ENCODE results near the gene NLRP14. TPM values are rescaled to one million over a fixed set of nuclear protein-coding genes. Genes with fewer than 3 reads are reported as not detected.
A peak's percentile ranks its signal among the peaks of the same experiment; 100 is the strongest.

NLRP14 gene
- total and polyA plus RNA-seq, 2 donors (not counting 1 experiment from before 2014, with no cell fraction given): 0.04 to 0.07 TPM

DNA sequence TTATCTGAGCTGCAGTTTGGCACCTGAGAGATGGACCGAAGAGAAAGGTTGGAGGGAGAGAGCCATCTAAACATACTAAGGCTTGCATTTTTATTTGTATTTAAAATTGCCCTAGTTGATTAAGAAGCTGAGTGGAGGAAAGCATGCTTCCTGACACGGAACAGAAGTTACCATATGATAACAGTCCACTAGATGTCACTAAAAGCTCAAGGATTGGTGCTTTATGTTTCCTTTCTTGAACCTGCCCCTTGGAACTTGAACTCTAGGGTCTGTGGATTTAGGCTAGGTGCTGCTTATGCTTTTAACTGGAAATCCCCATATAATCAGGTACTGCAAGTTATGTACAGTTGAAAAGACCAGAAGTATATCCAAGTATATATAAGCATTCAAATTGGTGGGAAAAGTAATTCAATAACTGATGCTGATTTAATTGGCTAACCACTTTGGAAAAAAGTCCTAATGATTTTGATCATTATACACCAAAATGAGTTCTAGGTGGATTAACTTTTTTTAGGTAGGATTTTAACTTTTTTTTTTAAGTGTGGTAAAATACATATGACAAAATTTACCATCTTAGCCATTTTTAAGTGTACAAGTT is 78.1 kb downstream of the NLRP14 start:
- POLR2A ChIA-PET: no interaction called here
- ATAC-seq (ENCODE audit: low read depth): peak; percentile 73
- TF ChIP-seq, protein P1, sequence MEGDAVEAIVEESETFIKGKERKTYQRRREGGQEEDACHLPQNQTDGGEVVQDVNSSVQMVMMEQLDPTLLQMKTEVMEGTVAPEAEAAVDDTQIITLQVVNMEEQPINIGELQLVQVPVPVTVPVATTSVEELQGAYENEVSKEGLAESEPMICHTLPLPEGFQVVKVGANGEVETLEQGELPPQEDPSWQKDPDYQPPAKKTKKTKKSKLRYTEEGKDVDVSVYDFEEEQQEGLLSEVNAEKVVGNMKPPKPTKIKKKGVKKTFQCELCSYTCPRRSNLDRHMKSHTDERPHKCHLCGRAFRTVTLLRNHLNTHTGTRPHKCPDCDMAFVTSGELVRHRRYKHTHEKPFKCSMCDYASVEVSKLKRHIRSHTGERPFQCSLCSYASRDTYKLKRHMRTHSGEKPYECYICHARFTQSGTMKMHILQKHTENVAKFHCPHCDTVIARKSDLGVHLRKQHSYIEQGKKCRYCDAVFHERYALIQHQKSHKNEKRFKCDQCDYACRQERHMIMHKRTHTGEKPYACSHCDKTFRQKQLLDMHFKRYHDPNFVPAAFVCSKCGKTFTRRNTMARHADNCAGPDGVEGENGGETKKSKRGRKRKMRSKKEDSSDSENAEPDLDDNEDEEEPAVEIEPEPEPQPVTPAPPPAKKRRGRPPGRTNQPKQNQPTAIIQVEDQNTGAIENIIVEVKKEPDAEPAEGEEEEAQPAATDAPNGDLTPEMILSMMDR (IDR thresholded peaks at IDR 0.05): peak; percentile 86
- TF ChIP-seq EZH2 (IDR thresholded peaks at IDR 0.05; ENCODE audit: borderline replicate concordance, insufficient read depth, low read depth, low read length, poor library complexity, severe bottlenecking): no peak
- peak; percentile 72 for DNase-seq
- no peaks in the 10 kb centered on the region for H3K79me2 ChIP-seq (ENCODE audit: control insufficient read depth, insufficient read depth, low read length)
- no peak overlapping the region for H3K4me3 ChIP-seq (ENCODE audit: control extremely low read depth in 1 of 5, extremely low read depth in 1 of 5, insufficient read depth in 1 of 5, low read depth in 2 of 5, low read length in 4 of 5)
- intact Hi-C loops (cut with micrococcal nuclease): loop anchor here (1.0 to 5.0 kb wide), 6 partner anchors 254 to 1000 kb away; no protein-coding TSS in a partner anchor
- H3K9ac ChIP-seq (ENCODE audit: low read length): no peak overlapping the region
- no peak overlapping the region for H3K4me3 Mint-ChIP-seq
- no peaks in the 10 kb centered on the region for H3K9me3 Mint-ChIP-seq (ENCODE audit: insufficient read depth)
- H3K27me3 ChIP-seq (replicated peaks in 1 of 4; ENCODE audit: control extremely low read depth in 1 of 4, control insufficient read depth in 3 of 4, insufficient read depth in 4 of 4, low read length in 3 of 4): peaks cover 0 to 3% (median 0%) of the 10 kb centered on the region in 4 experiments
- H3K27ac ChIP-seq (ENCODE audit: low read length in 2 of 2): no peak overlapping the region
- CTCF ChIA-PET: interaction anchor here (0.6 to 9.5 kb wide), 19 partner anchors 10 to 1000 kb away, joined by 3 to 137 read pairs (median 6); partner anchors contain the start of genes EIF3F and RBMXL2
- H3K27me3 Mint-ChIP-seq: peaks cover 24% of the 10 kb centered on the region
- no peaks in the 10 kb centered on the region for H3K4me1 ChIP-seq (ENCODE audit: control insufficient read depth in 2 of 2, insufficient read depth in 2 of 2, low read length in 2 of 2)
- H3K27ac Mint-ChIP-seq: no peak overlapping the region
- H3K4me1 Mint-ChIP-seq: no peaks in the 10 kb centered on the region
- no peaks in the 10 kb centered on the region for H4K20me1 ChIP-seq (ENCODE audit: control insufficient read depth, insufficient read depth, low read length, poor library complexity, severe bottlenecking)
- WGBS (ENCODE audit: insufficient coverage): no CpG with 5 or more reads among the region's 2 CpGs
- no peak overlapping the region for H2AFZ ChIP-seq (ENCODE audit: insufficient read depth, low read depth, low read length, poor library complexity, severe bottlenecking)
- H3K36me3 ChIP-seq (replicated peaks in 1 of 2; ENCODE audit: control extremely low read depth in 1 of 2, control insufficient read depth in 1 of 2, extremely low read depth in 1 of 2, insufficient read depth in 2 of 2, low read length in 1 of 2): no peaks in the 10 kb centered on the region
- no peaks in the 10 kb centered on the region for H3K9me3 ChIP-seq (ENCODE audit: control extremely low read depth in 1 of 3, control insufficient read depth in 2 of 3, insufficient read depth in 1 of 3, low read length in 2 of 3)
- no peak overlapping the region for H3K4me2 ChIP-seq (replicated peaks; ENCODE audit: low read depth, low read length, poor library complexity, severe bottlenecking)

- Histone ChIP-seq H3K9ac (ENCODE audit: low read length) (no peak overlapping the region), H3K4me1 (ENCODE audit: control insufficient read depth in 2 of 2, insufficient read depth in 2 of 2, low read length in 2 of 2) (no peaks in the 10 kb centered on the region), H4K20me1 (ENCODE audit: control insufficient read depth, insufficient read depth, low read length, poor library complexity, severe bottlenecking) (no peaks in the 10 kb centered on the region), H3K9me3 (ENCODE audit: control extremely low read depth in 1 of 3, control insufficient read depth in 2 of 3, insufficient read depth in 1 of 3, low read length in 2 of 3) (no peaks in the 10 kb centered on the region), H3K79me2 (ENCODE audit: control insufficient read depth, insufficient read depth, low read length) (no peaks in the 10 kb centered on the region), H2AFZ (ENCODE audit: insufficient read depth, low read depth, low read length, poor library complexity, severe bottlenecking) (no peak overlapping the region), H3K4me2 (replicated peaks; ENCODE audit: low read depth, low read length, poor library complexity, severe bottlenecking) (no peak overlapping the region), H3K36me3 (replicated peaks in 1 of 2; ENCODE audit: control extremely low read depth in 1 of 2, control insufficient read depth in 1 of 2, extremely low read depth in 1 of 2, insufficient read depth in 2 of 2, low read length in 1 of 2) (no peaks in the 10 kb centered on the region), H3K27ac (ENCODE audit: low read length in 2 of 2) (no peak overlapping the region), H3K4me3 (ENCODE audit: control extremely low read depth in 1 of 5, extremely low read depth in 1 of 5, insufficient read depth in 1 of 5, low read depth in 2 of 5, low read length in 4 of 5) (no peak overlapping the region), H3K27me3 (replicated peaks in 1 of 4; ENCODE audit: control extremely low read depth in 1 of 4, control insufficient read depth in 3 of 4, insufficient read depth in 4 of 4, low read length in 3 of 4) (peaks cover 0 to 21% (median 3%) of the 10 kb centered on the region in 4 experiments)
- no peak for ATAC-seq (ENCODE audit: low read depth)
- no peak for TF ChIP-seq EZH2 (IDR thresholded peaks at IDR 0.05; ENCODE audit: borderline replicate concordance, insufficient read depth, low read depth, low read length, poor library complexity, severe bottlenecking)
- TF ChIP-seq, protein P1 (IDR thresholded peaks at IDR 0.05): no peak
- WGBS (ENCODE audit: insufficient coverage): no CpG with 5 or more reads among the region's 1 CpG
- peaks cover 17% of the 10 kb centered on the region for H3K27me3 Mint-ChIP-seq
- CTCF ChIA-PET: interaction anchor here (1.2 kb wide), 1 partner anchor 579 kb away, joined by 3 read pairs; no protein-coding TSS in a partner anchor
- H3K9me3 Mint-ChIP-seq (ENCODE audit: insufficient read depth): no peaks in the 10 kb centered on the region
- H3K4me1 Mint-ChIP-seq: no peaks in the 10 kb centered on the region
- intact Hi-C loops (cut with micrococcal nuclease): no loop called here
- H3K27ac Mint-ChIP-seq: no peak overlapping the region
- H3K4me3 Mint-ChIP-seq: no peak overlapping the region
- no peak for DNase-seq
- POLR2A ChIA-PET: no interaction called here
These were observed 95.5 kb downstream of the NLRP14 start for GRCh38 chr11:7115780-7116179.

Measured in B cell (primary cell).